ENCODE results near the gene MRPS18B. TPM values are rescaled to one million over a fixed set of nuclear protein-coding genes. Genes with fewer than 3 reads are reported as not detected.

Gene MRPS18B
- total RNA-seq, 1 donor from 2014 or later, result 27.5 TPM

GRCh38 chr6:30641048-30641447 lies 23.4 kb downstream of the MRPS18B start:
- H3K27ac Mint-ChIP-seq, result no peak overlapping the region
- no peaks in the 10 kb centered on the region for H3K27me3 Mint-ChIP-seq

GRCh38 chr6:30643656-30644055 lies 26.0 kb downstream of the MRPS18B start:
- peaks cover 30% of the 10 kb centered on the region for H3K36me3 Mint-ChIP-seq (ENCODE audit: insufficient read depth)
- no peak for TF ChIP-seq CTCF (IDR thresholded peaks at IDR 0.05; ENCODE audit: unreplicated experiment)
- H3K27me3 Mint-ChIP-seq, result no peaks in the 10 kb centered on the region
- DNase-seq (ENCODE audit: low spot score, unreplicated experiment), result no peak
- no peak overlapping the region for H3K4me3 Mint-ChIP-seq (ENCODE audit: low read depth)
- H3K9me3 Mint-ChIP-seq (ENCODE audit: low read depth), result no peaks in the 10 kb centered on the region
- H3K27ac Mint-ChIP-seq, result peak overlapping the region; percentile 47
- peaks cover 21% of the 10 kb centered on the region for H3K4me1 Mint-ChIP-seq (ENCODE audit: low read depth)

More at GRCh38 chr6:30641048-30641447, 23.4 kb downstream of the MRPS18B start:
- no peak for TF ChIP-seq CTCF (IDR thresholded peaks at IDR 0.05; ENCODE audit: unreplicated experiment)
- no peak overlapping the region for H3K4me3 Mint-ChIP-seq (ENCODE audit: low read depth)
- H3K4me1 Mint-ChIP-seq (ENCODE audit: low read depth), result peaks cover 9% of the 10 kb centered on the region
- peaks cover 32% of the 10 kb centered on the region for H3K36me3 Mint-ChIP-seq (ENCODE audit: insufficient read depth)
- H3K9me3 Mint-ChIP-seq (ENCODE audit: low read depth), result no peaks in the 10 kb centered on the region
- no peak for DNase-seq (ENCODE audit: low spot score, unreplicated experiment)

- Mint-ChIP-seq H3K27ac (peak overlapping the region; percentile 15), H3K4me3 (ENCODE audit: low read depth) (no peak overlapping the region), H3K4me1 (ENCODE audit: low read depth) (peaks cover 21% of the 10 kb centered on the region)
These were observed 27.1 kb downstream of the MRPS18B start for GRCh38 chr6:30644769-30645168.

GRCh38 chr6:30645989-30646388 lies 28.3 kb downstream of the MRPS18B start:
- TF ChIP-seq CTCF (IDR thresholded peaks at IDR 0.05; ENCODE audit: unreplicated experiment), result no peak
- Mint-ChIP-seq H3K27me3 (no peaks in the 10 kb centered on the region), H3K36me3 (ENCODE audit: insufficient read depth) (peaks cover 27% of the 10 kb centered on the region), H3K9me3 (ENCODE audit: low read depth) (no peaks in the 10 kb centered on the region), H3K4me3 (ENCODE audit: low read depth) (peak overlapping the region; percentile 86), H3K4me1 (ENCODE audit: low read depth) (peaks cover 21% of the 10 kb centered on the region), H3K27ac (peak overlapping the region; percentile 94)
- no peak for DNase-seq (ENCODE audit: low spot score, unreplicated experiment)

More at GRCh38 chr6:30644769-30645168, 27.1 kb downstream of the MRPS18B start:
- TF ChIP-seq CTCF (IDR thresholded peaks at IDR 0.05; ENCODE audit: unreplicated experiment), result no peak
- Mint-ChIP-seq H3K27me3 (no peaks in the 10 kb centered on the region), H3K9me3 (ENCODE audit: low read depth) (no peaks in the 10 kb centered on the region), H3K36me3 (ENCODE audit: insufficient read depth) (peaks cover 30% of the 10 kb centered on the region)
- DNase-seq (ENCODE audit: low spot score, unreplicated experiment), result no peak

- Mint-ChIP-seq H3K36me3 (ENCODE audit: insufficient read depth) (peaks cover 24% of the 10 kb centered on the region), H3K9me3 (ENCODE audit: low read depth) (no peaks in the 10 kb centered on the region), H3K27me3 (no peaks in the 10 kb centered on the region), H3K27ac (peak within 1 kb of the TSS; percentile 96), H3K4me3 (ENCODE audit: low read depth) (peak within 1 kb of the TSS; percentile 86), H3K4me1 (ENCODE audit: low read depth) (peaks cover 17% of the 10 kb centered on the region)
- DNase-seq (ENCODE audit: low spot score, unreplicated experiment), result peak; percentile 79
- no peak for TF ChIP-seq CTCF (IDR thresholded peaks at IDR 0.05; ENCODE audit: unreplicated experiment)
These were observed 29.0 kb downstream of the MRPS18B start, which contains the start of gene C6orf136 for GRCh38 chr6:30646450-30647241. Gene C6orf136, plus strand, starts transcription at chr6:30647133. Its CDS starts 99 bp downstream, at chr6:30647232.

Data from progenitor cell of endocrine pancreas (in vitro differentiated cells).